Ishikawa (cell line): ENCODE results near the gene C1orf50.

Experiments
- EGR1 ChIP-seq: IDR thresholded peaks from 2 replicates; pipeline ENCODE4 v1.6.1; 2012
- EP300 ChIP-seq: IDR thresholded peaks from 2 replicates; pipeline ENCODE4 v1.6.1; 2012; ENCODE audit warnings: borderline replicate concordance
- FOXM1 ChIP-seq: IDR thresholded peaks from 2 replicates; pipeline ENCODE4 v1.6.1; 2012; ENCODE audit warnings: low read depth, borderline replicate concordance
- MAX ChIP-seq: IDR thresholded peaks from 2 replicates; pipeline ENCODE4 v1.6.1; 2012
- NFIC ChIP-seq: IDR thresholded peaks from 2 replicates; pipeline ENCODE4 v1.6.1; 2012
- RAD21 ChIP-seq: IDR thresholded peaks from 2 replicates; pipeline ENCODE4 v1.6.1; 2012; ENCODE audit warnings: low read depth

- TF ChIP-seq FOXM1: no peak
- no peak for TF ChIP-seq MAX
- no peak for TF ChIP-seq EP300
- no peak for TF ChIP-seq NFIC
- no peak for TF ChIP-seq RAD21
- TF ChIP-seq EGR1: no peak
Measured at GRCh38 chr1:42784946-42785693, 18.1 kb downstream of the C1orf50 start, which contains the start of gene TMEM269.
